MV-4-11 (cell line): Measurements from ENCODE around the gene APBA2.

ENCODE experiments used
- DNase-seq: peaks from one replicate; lab custom pipeline; 2025; lab: John Stamatoyannopoulos, UW

Gene APBA2

DNA sequence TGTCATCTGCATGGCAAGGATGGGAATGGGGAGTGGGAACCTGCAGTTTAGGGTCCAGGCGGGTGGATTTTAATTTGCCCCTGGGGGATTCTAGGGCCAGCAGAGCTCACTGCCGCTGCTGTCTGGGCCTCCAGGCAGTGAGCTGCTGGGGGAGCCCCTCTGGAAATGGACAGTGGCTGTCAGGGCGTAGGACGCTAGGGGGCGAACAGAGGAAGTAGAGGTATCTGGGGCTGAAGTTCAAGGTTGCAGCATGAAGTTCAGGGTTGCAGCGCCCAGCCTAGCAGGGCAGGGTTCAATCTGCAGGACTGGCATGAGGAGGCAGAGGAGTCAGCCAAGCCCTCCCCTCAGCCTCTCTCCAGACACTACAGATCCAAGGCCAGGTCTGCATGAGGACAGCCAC lies 49.5 kb downstream of the APBA2 start:
- DNase-seq: peak; percentile 31

DNA sequence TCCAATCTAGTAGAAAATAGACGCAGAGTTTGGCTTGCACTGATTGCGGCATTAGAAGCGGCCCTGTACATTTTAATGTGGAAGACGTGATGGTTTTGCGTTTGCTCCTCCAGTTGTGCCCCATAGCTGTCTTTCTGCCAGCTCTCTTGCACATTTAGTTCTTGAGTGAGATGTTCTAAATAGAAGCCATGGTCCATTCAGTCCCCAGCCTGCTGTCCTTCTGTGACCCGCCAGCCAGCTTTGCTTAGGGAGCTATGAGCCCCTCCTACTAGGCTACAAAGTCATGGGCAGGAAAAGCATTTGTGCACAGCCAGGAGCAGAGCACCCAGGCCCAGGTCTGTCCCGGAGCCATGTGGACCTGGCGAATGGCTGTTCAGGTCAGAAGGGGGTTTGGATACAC lies 50.3 kb downstream of the APBA2 start:
- no peak for DNase-seq

DNA sequence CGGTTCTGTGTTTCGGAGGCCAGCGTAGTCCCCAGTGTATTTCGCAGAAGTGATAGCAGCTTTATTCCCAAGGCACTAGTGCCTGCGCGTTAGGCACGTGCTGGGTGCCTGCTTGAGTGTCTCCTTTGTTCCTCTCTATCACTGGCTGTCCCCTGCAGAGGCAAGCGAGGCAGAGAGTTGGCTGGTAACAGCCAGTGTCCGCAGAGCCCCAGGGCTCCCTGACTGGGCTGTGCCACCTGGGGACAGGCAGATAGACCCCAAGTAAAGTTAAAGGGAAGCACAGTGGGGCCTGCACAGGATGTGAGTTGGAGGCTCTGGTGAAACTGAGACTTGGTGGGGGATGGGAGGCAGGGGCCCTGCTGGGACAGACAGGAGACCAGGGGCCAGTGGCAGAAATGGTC lies 50.7 kb downstream of the APBA2 start:
- DNase-seq: no peak

DNA sequence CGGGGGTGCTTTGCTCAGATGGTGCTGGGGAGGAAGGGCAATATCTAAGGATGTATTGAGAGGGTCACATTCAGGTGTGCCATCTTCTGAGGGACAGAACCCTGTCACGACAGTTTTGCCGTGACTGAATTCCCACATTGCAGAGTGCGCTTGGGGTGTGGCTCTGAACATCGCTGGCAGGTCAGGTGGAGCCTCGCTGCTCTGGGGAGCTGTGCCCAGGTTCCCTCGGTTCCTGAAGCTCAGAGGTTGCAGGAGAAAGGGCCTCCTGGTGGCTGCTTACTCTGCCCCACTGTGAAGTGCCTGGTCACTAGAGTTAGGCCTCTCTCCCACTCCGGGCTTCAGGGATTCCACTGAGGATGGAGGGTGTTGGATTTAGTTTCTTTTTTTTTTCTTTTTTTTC lies 51.5 kb downstream of the APBA2 start:
- DNase-seq: no peak

DNA sequence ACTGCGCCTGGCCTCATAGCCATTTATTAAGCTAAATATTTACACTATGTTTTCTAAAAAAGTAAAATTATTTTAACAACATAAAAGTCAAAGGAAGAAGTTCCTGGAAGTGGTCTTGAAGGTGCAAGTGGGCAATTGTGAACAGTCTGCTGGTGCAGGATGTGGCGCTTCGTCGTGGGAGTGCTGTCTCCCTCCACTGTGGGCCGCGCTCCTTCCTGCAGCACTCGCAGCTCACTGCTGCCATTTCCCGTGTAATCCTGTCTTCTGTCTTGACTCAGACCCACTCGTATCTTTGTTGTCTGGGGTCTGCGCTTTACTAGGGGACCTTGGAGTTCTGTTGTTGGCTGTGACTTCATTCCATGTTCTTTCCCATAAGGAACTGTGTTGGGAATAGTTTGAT lies 56.3 kb downstream of the APBA2 start:
- DNase-seq: no peak

DNA sequence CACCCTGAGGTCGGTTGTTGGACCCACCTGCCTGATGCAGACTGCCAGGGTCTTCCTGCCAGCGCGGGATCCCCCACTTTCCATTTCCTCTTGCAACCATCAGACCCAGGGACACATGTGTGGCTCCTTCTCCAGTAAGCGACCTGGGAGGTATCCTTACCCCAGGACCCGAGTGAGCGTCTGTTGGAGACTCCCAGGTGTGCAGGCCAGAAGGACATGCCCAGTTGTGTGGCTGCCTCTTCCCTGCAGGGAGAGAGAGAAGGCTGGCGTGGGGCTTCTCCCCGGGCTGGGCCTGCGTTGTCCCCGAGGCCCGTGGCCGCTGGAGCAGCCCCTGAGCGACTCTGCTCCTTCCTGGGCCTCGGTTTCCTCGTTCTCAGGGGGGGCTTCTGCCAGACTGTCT lies 56.8 kb downstream of the APBA2 start:
- no peak for DNase-seq

DNA sequence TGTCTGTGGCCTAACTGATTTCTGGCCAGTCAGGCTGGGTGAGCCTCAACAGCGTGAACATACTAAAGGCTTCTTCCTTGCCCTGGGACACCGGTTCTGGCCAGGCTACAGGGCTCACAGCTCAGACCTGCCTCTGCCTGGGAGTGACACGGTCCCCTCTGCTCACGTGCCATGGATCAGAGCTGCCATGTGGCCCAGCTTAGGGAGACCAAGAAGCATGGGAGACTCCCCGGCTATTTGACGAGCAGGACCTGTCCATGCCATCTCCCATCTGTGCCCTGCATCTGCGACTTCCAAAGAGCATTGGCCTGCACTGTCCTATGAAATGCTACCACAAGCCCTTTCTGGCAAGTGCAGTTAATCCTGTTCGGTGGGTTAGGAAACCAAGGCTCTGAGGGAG lies 57.4 kb downstream of the APBA2 start:
- no peak for DNase-seq

DNA sequence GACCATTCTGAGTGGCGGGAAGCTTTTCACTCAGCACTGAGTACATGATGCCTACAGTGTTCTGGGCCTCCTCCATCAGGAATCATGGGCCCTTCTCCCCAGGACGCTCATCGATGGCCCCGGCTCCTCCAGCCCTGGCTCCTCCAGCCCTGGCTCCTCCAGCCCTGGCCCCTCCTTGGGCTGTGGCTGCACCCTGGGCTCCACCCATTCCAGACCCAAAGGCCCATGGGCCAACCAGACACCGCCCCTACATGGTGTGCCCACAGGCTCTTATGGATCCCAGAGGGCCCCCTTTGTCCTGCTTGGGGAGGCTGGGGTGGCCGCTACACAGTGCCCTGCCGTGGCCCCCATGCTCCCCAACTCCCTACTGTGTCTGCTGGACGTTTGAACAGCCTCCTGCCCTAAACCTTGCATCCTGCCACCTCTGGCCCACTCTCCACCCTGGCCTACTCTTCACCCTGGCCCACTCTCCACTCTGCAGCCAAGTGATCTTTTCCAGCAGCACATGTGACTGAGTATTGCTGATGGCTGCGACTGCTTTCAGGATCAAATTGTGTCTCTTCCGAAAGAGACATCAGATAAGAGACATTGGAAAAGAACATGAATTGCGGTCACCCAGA lies 57.9 kb downstream of the APBA2 start:
- no peak for DNase-seq

DNA sequence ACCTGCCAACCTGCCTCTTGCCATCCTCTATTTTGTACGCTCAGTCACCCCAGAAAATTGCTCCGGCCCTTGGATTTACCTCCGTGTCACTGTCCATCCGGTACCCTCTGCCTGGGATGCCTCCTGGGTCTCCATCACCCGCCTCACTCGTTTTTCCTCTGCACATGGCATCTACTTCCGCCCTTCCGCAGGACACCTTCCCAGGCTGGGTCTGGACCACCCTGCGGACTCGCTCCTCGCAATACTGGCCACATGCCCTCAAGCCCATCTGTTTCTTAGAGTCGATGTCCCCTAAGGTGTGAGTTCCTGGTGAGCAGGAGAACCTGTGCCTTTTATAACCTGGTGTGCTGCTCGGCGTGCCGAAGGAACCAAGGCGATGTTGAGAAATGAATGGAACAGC lies 58.5 kb downstream of the APBA2 start:
- DNase-seq: no peak

DNA sequence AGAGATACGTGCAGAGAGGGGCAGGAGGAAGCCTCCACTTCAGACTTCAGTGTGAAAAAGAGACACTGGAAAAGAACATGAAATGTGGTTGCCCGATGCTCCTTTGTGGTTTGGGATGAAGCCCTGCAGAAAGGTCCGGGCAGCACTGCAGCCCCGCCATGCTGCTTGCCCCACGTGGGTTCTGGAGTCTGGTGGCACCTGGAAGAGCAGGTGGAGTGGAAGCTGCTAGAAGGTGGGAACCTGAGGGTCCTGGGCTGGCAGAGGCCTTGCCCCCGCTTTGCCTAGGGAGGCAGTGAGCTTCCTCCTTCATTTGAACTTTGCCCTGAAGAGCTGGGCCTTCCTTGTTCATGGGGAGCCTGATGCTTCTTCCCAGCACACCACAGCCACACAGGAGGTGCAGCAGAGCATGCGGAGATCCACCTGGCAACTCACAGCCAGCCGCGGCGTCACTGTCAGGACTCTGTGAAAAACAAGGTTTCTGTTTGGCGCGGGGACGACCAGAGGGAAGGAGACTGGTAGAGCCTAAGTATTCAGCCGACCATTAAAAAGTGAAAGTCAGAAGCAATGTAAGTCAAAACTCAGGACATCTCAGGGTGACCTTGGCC lies 59.0 kb downstream of the APBA2 start:
- DNase-seq: no peak

DNA sequence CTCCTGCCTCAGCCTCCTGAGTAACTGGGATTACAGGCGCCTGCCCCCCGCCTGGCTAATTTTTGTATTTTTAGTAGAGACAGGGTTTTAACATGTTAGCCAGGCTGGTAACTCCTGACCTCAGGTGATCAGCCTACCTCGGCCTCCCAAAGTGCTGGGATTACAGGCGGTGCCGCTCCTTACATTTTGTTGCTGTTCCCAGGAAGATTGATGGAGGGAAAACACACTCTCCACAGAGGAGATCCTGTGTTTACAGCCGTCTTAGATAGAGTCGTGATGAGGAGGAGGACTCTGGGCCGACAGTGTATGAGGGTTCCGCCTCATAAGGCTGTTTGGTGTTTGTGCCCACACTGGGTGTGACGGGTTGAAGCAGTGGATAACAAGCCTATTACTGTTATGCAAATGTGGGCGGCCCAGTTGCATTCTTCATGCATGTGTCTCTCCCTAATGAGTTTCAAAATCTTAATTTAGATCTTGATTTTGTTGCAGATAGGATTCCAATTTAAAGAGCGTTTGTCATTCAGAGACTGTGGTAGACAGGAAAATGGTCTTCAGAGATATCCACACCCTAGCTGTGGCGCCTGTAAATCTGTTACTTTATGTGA lies 60.0 kb downstream of the APBA2 start:
- DNase-seq: no peak

DNA sequence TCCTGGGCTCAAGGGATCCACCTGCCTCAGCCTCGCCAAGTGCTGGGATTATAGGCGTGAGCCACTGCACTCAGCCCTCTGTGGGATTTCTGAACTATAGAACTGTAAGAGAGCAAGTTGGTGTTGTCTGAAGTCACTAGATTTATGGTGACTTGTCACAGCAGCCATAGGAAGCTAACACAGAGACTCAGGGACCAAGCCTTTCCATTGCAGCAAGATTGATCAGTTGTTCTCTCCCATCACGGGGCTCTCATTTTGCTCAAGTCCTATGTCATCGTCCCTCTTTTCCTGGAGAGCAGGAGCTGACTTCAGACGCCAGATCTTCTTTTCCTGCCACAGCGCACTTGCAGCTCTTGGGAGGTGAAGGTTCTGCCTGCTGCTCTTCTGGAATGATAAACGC lies 61.0 kb downstream of the APBA2 start:
- DNase-seq: no peak

DNA sequence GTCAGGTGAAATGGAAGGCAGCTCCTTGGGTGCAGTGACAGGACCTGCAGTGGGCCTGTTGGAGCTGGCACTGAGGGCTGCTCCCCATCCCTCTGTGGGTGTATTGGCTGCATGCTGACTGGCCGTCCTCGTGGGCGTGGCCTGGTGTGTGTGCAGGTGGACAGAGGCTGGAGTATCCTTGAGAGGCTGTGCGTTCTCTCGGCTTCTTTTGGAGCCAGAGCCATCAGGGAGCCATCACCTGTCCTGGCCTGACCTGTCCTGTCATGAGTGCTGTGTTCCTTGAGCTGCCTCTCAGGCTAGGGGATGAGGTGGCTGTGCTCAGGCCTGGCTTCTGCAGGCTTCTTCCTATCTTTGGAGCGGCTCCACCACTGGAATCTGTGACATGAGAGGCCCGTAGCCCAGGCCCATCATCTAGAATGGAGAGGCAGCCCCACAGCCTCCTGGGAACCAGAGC lies 61.5 kb downstream of the APBA2 start:
- DNase-seq: no peak

DNA sequence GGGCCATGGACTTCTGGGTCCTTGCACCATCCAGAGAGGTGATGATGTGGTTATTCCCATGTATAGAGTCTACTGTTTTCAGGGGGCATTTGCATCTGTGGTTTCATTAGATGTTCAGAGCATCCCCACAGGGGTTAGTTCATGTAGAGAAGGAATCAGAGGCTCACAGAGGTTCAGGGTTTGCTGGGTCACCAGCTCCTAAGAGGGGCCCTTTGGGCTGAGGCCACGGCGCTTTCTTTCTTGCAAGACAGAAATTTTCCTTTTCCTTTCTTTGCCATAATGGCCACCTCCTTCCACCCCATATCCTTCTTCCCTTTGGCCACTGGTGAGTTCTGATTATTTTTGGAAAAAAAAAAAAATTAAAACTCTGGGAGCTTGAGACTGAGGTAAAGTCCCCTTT lies 62.3 kb downstream of the APBA2 start:
- no peak for DNase-seq

DNA sequence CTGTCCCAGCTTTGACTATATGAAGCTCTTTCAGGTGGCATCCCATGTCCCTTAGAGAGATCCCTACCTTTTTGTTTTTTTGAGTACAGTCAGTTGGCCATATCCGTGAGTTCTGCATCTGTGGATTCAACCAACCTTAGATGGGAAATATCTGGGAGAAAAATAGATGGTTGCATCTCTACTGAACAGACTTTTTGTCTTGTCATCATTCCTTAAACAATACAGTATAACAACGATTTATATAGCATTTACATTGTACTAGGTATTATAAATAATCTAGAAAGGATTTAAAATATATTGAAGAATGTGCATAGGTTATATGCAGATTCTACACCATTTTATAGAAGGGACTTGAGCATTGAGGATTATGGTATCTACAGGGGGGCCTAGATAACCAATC lies 65.1 kb downstream of the APBA2 start:
- DNase-seq: no peak

DNA sequence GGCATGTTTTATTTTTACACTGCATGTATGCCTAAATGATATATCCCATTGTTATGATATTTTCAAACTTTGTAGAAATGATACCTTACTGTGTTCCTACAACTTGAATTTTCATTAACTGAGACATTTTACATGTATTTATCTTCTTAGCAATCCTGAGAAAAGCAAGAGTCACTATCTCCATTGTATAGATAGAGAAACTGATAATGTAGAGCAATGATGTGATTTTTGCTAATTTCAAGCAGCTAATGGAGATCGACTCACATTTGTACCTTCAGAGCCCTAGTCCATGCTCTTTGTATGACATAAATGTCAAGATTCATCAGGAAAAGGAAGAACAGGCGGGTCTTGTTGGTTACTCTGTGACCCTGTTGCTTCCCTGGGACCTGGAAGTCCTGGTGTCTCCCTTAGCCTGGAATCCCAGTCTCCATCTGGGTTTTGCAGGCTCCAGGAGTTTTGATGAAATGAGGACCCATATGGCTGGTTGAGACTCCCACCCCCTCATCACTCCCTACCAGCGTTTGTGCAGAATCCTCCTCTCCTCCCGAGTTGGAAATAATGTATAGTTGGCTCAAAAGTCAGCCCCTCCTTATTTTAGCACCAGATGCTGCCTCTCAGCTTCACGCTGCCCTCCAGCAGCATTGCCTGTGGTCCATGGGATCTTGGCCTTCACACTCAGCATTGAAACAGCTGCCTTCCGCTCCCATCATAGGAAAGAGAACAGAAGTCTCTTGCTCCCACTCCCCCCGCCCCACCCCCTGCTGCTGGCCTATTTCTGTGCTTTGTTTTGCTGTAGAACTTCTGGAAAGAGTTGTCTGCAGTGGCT lies 67.1 kb downstream of the APBA2 start:
- no peak for DNase-seq

DNA sequence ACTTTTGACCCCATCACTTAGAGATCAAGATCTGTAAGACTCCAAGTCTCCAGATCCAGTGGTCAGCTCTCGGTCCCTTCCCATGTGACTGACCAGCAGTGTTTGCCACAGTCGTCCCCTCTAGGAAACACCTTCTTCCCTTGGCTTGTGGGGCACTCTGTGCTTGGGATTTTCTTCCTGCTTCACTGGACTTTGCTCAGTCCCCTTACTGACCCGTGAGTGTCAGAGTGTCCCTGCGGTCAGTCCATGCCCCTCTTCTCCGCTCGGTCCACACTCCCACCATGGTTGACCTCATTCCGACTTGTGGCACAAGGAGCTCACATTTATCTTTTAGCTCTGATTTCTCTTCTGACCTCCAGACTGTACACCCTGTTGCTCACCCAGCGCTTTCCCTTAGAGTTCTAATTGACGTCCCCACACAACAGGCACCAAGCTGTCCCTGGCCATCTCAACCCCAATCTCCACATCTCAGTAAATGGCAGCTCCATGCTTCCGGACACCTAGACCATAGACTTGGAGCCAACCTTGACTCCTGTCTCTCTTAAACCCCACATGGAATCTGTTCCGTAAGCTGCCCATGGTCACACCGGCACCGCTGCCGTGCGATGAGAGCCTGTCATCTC lies 67.9 kb downstream of the APBA2 start:
- DNase-seq: no peak

DNA sequence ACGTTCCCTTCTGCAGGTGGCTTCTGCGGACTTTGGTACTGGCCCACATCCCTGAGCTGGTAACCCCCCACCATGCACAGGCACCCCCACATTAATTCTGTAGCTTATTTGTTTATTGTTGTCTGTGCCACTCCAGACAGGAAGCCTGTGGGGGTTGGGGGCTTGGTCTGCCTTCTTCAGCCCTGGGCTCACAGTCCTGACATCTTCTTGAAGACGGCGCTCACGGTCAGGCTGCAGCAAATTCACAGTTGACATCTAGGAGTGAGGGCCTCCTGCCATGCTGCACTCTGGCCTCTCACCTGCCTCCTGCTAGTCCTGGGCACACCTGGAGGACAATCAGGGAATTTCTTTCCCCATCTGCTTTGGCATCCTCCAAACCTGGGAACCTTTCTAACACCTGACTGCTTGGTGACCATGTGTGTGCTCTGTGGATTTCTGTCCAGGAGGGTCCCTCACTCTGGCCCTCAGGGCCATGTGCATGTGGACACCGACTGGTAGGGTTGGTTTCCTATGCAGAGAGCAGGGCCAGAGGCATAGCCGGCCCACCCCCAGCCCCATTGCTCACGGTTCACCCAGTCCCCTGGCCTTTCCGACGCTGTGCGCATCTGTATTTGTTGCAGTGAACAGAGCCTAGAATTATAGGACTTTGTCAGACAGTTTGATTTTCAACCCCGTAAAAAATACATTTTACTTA lies 68.8 kb downstream of the APBA2 start:
- DNase-seq: no peak

DNA sequence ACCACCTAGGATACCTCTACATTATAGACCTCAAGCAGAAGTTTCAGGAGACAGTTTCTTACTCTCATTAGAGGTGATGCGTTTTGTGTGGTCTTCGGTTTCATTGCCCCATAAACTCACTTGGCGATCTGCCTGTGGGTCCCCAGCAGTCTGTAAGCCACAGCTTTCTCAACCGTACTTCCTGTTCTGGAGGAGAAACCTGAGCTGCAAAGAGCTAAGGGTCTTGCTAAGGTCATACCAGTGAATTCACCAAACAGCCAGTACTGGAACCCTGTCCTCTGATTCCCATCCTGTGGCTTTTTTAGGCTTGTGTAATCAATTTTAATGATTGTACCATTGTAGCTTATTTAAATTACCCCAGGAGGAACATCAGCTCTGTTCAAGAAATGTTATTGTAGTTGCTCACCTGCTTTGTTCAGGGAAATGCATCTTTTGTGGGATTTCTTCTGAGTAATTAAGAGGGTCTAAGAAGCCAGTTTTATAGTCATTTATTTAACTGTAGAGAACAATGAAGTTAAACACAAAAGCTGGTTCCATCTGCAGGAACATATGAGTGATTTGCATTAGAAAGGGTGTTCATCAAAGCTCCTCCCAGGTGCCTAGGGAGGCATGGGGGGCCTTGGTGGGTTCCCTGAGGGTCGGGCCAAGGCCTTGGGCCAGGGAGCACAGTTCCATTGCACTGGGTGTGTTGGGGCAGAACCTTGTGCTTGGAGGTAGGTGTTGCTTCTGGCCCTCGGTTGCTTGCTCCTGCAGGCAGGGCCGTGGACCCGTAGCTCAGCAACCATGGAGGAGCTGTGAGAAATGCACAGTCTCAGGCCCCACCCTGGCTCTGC lies 69.6 kb downstream of the APBA2 start:
- DNase-seq: peak; percentile 94

DNA sequence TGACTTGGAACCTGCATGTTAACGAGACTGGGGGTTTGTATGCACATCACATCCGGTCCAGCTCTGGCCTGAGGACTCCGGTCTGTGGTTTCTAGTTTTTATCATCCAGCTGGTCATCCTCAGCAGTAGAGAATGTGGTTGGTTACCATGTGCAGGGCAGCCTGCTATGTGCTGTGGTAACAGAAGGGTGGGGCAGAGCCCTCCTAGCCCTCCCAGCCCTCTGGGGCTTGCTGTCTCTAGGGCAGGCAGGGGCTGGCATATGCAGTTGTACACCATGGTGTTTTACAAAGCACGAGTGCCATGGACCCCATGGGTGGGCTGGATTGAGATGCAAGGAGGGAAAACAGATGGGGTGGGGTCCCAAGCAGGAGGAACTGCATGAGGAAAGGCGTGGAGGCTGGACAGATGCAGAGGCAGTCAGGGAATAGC lies 70.2 kb downstream of the APBA2 start:
- DNase-seq: peak; percentile 77

DNA sequence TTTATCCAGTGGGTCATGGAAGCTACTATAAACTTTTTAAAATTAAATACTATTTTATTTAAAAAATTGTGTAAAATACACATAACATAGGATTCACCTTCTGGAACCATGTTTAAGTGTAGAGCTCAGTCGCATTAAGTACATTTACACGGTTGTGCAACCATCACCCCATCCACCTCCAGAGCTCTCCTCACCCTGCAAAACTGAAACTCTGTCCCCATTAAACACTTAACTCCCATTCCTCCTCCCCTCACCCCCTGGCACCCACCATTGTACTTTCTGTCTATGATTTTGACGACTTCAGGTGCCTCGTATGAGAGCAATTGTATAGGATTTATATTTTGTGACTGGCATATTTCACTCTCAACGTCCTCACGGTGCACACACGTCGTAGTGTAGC lies 70.7 kb downstream of the APBA2 start:
- no peak for DNase-seq
